ENCODE results near the gene APOH. TPM values are rescaled to one million over a fixed set of nuclear protein-coding genes. Genes with fewer than 3 reads are reported as not detected.

The APOH gene
- total RNA-seq, 1 donor from 2014 or later = not detected

DNA sequence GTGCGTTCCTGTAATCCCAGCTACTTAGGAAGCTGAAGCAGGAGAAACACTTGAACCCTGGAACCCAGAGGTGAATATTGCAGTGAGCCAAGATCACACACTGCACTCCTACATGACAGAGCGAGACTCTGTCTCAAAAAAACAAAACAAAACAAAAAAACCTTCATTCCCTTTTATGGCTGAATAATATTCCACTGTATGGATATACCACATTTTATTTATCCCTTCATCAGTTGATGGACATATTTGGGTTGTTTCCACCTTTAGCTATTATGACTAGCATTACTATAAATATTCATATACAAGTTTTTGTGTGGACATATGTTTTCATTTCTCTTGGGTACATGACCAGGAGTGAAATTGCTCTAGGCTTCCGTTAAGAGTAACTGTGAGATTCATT is 42.3 kb upstream of the APOH start:
- no peak for DNase-seq (ENCODE audit: low spot score)
- peaks cover 2% of the 10 kb centered on the region for H3K36me3 Mint-ChIP-seq
- H3K27ac Mint-ChIP-seq = no peak overlapping the region
- H3K9me3 Mint-ChIP-seq = peaks cover 22% of the 10 kb centered on the region
- H3F3A ChIP-seq (ENCODE audit: low read depth) = no peaks in the 10 kb centered on the region
- no peak overlapping the region for H3K9ac ChIP-seq
- no peaks in the 10 kb centered on the region for H3K4me1 ChIP-seq
- no peaks in the 10 kb centered on the region for H3K9me3 ChIP-seq (ENCODE audit: low read depth)
- H3K4me3 Mint-ChIP-seq = no peak overlapping the region
- H3K27me3 Mint-ChIP-seq (ENCODE audit: insufficient read depth, low read depth) = peaks cover 19% of the 10 kb centered on the region
- H4K20me1 ChIP-seq (ENCODE audit: low read depth) = no peaks in the 10 kb centered on the region
- no peak overlapping the region for H3K27ac ChIP-seq
- no peak overlapping the region for H2AFZ ChIP-seq (replicated peaks)
- H3K36me3 ChIP-seq = no peaks in the 10 kb centered on the region
- H3K27me3 ChIP-seq = no peaks in the 10 kb centered on the region
- H3K4me3 ChIP-seq = no peak overlapping the region
- H3K79me2 ChIP-seq (ENCODE audit: low read depth) = no peaks in the 10 kb centered on the region
- no peak overlapping the region for H3K4me2 ChIP-seq
- peaks cover 8% of the 10 kb centered on the region for H3K4me1 Mint-ChIP-seq
- no peak for TF ChIP-seq EZH2phosphoT487 (IDR thresholded peaks at IDR 0.05)
- no peak for TF ChIP-seq EZH2 (IDR thresholded peaks at IDR 0.05)
- no peak for TF ChIP-seq CTCF (IDR thresholded peaks at IDR 0.05)

GRCh38 chr17:66270106-66270505 is 40.9 kb upstream of the APOH start:
- DNase-seq (ENCODE audit: low spot score) = no peak
- Mint-ChIP-seq H3K27me3 (ENCODE audit: insufficient read depth, low read depth) (peaks cover 19% of the 10 kb centered on the region), H3K9me3 (peaks cover 22% of the 10 kb centered on the region), H3K4me3 (no peak overlapping the region), H3K4me1 (peaks cover 8% of the 10 kb centered on the region), H3K36me3 (peaks cover 2% of the 10 kb centered on the region), H3K27ac (no peak overlapping the region)
- Histone ChIP-seq H3F3A (ENCODE audit: low read depth) (no peaks in the 10 kb centered on the region), H3K4me1 (no peaks in the 10 kb centered on the region), H3K36me3 (no peaks in the 10 kb centered on the region), H3K4me2 (no peak overlapping the region), H3K4me3 (no peak overlapping the region), H4K20me1 (ENCODE audit: low read depth) (no peaks in the 10 kb centered on the region), H2AFZ (replicated peaks) (no peak overlapping the region), H3K27me3 (no peaks in the 10 kb centered on the region), H3K79me2 (ENCODE audit: low read depth) (no peaks in the 10 kb centered on the region), H3K9ac (no peak overlapping the region), H3K27ac (no peak overlapping the region), H3K9me3 (ENCODE audit: low read depth) (no peaks in the 10 kb centered on the region)
- TF ChIP-seq EZH2phosphoT487 (IDR thresholded peaks at IDR 0.05) (no peak), CTCF (IDR thresholded peaks at IDR 0.05) (no peak), EZH2 (IDR thresholded peaks at IDR 0.05) (no peak)

DNA sequence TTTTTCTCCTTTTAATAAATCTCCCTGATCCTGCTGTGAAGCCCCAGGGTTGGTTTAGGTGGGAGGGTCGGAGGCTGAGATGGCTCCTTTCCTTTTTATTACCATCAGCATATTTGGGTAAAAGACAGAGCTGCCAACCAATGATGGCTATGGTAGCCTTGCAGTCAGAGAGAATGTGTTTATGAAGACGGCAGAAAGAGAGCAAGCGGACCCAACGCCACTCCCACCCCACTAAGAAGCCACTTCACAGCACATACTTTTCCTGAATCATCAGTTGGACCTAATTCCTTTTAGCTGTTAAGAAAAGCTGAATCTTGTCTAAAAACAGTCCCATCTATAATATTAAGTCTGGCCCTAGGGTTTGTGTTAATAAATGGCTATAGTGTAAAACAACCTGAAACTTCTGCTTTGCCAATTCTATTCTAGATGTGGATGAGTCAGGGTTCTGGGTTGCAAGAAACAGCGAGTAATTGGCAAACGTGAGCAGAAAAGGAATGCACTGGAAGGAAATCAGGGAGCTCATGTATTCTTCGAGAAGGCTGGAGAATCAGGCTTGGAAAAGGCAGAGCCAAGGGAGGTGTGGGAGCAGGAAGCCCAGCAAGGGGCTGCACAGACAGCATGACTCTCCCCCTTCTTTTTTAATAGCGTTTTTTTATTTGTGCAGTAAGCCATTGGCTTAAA is 39.2 kb upstream of the APOH start:
- DNase-seq (ENCODE audit: low spot score) = no peak
- H3K9me3 ChIP-seq (ENCODE audit: low read depth) = no peaks in the 10 kb centered on the region
- H3F3A ChIP-seq (ENCODE audit: low read depth) = no peaks in the 10 kb centered on the region
- no peaks in the 10 kb centered on the region for H3K79me2 ChIP-seq (ENCODE audit: low read depth)
- Mint-ChIP-seq H3K36me3 (peaks cover 2% of the 10 kb centered on the region), H3K9me3 (peaks cover 30% of the 10 kb centered on the region), H3K27me3 (ENCODE audit: insufficient read depth, low read depth) (peaks cover 19% of the 10 kb centered on the region), H3K27ac (peak overlapping the region; percentile 43), H3K4me1 (peaks cover 8% of the 10 kb centered on the region), H3K4me3 (no peak overlapping the region)
- no peak overlapping the region for H3K27ac ChIP-seq
- TF ChIP-seq EZH2 (IDR thresholded peaks at IDR 0.05) (no peak), CTCF (IDR thresholded peaks at IDR 0.05) (no peak), EZH2phosphoT487 (IDR thresholded peaks at IDR 0.05) (no peak)
- no peak overlapping the region for H3K4me2 ChIP-seq
- no peaks in the 10 kb centered on the region for H3K4me1 ChIP-seq
- no peak overlapping the region for H3K4me3 ChIP-seq
- no peaks in the 10 kb centered on the region for H3K36me3 ChIP-seq
- no peaks in the 10 kb centered on the region for H4K20me1 ChIP-seq (ENCODE audit: low read depth)
- no peak overlapping the region for H2AFZ ChIP-seq (replicated peaks)
- H3K9ac ChIP-seq = no peak overlapping the region
- H3K27me3 ChIP-seq = no peaks in the 10 kb centered on the region
